ENCODE measurements around the gene NPTX1. TPM values are rescaled to one million over a fixed set of nuclear protein-coding genes. Genes with fewer than 3 reads are reported as not detected.

Gene NPTX1
- total and polyA plus RNA-seq, 2 of the 13 experiments (the other 11 are each of a cell fraction or from before 2014, with no cell fraction given) = 0.01 TPM; not detected in 1

DNA sequence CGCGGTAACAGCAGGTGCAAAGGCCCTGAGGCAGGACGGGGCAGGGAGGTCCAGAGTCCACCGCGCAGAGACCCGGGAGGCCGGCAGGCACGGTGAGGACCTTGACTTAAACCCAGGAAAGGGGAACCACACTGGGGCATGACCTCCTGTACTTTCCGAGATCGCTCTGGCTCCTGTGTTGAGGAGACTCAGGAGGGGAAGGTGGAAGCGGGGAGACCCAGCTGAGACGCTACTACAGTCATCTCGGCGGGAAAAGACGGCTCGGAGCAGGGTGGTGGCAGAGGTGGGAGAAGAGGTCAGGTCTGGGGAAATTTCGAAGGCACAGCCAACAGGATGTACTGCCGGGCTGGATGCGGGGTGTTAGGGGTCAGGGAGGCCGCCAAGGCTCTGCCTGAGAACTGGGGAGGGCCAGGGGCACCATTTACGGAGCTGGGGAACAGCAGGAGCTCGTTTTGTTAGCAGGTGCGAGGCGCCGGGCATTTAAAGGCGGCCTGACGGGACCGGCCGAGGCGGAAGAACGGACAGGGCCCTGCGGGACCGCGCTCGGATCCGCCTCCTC is 22.3 kb downstream of the NPTX1 start (continued):
- TF ChIP-seq, protein P1, sequence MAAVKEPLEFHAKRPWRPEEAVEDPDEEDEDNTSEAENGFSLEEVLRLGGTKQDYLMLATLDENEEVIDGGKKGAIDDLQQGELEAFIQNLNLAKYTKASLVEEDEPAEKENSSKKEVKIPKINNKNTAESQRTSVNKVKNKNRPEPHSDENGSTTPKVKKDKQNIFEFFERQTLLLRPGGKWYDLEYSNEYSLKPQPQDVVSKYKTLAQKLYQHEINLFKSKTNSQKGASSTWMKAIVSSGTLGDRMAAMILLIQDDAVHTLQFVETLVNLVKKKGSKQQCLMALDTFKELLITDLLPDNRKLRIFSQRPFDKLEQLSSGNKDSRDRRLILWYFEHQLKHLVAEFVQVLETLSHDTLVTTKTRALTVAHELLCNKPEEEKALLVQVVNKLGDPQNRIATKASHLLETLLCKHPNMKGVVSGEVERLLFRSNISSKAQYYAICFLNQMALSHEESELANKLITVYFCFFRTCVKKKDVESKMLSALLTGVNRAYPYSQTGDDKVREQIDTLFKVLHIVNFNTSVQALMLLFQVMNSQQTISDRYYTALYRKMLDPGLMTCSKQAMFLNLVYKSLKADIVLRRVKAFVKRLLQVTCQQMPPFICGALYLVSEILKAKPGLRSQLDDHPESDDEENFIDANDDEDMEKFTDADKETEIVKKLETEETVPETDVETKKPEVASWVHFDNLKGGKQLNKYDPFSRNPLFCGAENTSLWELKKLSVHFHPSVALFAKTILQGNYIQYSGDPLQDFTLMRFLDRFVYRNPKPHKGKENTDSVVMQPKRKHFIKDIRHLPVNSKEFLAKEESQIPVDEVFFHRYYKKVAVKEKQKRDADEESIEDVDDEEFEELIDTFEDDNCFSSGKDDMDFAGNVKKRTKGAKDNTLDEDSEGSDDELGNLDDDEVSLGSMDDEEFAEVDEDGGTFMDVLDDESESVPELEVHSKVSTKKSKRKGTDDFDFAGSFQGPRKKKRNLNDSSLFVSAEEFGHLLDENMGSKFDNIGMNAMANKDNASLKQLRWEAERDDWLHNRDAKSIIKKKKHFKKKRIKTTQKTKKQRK (IDR thresholded peaks at IDR 0.05; ENCODE audit: low read length) = no peak
- TF ChIP-seq, protein P2, sequence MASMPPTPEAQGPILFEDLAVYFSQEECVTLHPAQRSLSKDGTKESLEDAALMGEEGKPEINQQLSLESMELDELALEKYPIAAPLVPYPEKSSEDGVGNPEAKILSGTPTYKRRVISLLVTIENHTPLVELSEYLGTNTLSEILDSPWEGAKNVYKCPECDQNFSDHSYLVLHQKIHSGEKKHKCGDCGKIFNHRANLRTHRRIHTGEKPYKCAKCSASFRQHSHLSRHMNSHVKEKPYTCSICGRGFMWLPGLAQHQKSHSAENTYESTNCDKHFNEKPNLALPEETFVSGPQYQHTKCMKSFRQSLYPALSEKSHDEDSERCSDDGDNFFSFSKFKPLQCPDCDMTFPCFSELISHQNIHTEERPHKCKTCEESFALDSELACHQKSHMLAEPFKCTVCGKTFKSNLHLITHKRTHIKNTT (CRISPR knock-in tag; IDR thresholded peaks at IDR 0.05) = no peak
- TF ChIP-seq, protein P3, sequence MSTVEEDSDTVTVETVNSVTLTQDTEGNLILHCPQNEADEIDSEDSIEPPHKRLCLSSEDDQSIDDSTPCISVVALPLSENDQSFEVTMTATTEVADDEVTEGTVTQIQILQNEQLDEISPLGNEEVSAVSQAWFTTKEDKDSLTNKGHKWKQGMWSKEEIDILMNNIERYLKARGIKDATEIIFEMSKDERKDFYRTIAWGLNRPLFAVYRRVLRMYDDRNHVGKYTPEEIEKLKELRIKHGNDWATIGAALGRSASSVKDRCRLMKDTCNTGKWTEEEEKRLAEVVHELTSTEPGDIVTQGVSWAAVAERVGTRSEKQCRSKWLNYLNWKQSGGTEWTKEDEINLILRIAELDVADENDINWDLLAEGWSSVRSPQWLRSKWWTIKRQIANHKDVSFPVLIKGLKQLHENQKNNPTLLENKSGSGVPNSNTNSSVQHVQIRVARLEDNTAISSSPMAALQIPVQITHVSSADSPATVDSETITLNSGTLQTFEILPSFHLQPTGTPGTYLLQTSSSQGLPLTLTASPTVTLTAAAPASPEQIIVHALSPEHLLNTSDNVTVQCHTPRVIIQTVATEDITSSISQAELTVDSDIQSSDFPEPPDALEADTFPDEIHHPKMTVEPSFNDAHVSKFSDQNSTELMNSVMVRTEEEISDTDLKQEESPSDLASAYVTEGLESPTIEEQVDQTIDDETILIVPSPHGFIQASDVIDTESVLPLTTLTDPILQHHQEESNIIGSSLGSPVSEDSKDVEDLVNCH (CRISPR knock-in tag; IDR thresholded peaks at IDR 0.05) = 0 out of 2 replicates have a peak, but pooled peaks have one; percentile 68
- TF ChIP-seq ERF (CRISPR knock-in tag; IDR thresholded peaks at IDR 0.05) (no peak; the same call in 1 of the 2 replicates), ZNF792 (CRISPR knock-in tag; IDR thresholded peaks at IDR 0.05) (no peak), LCORL (IDR thresholded peaks at IDR 0.05) (no peak), LCORL (CRISPR knock-in tag; IDR thresholded peaks at IDR 0.05) (no peak; the same call in 1 of the 2 replicates)
- TF ChIP-seq, protein P4, sequence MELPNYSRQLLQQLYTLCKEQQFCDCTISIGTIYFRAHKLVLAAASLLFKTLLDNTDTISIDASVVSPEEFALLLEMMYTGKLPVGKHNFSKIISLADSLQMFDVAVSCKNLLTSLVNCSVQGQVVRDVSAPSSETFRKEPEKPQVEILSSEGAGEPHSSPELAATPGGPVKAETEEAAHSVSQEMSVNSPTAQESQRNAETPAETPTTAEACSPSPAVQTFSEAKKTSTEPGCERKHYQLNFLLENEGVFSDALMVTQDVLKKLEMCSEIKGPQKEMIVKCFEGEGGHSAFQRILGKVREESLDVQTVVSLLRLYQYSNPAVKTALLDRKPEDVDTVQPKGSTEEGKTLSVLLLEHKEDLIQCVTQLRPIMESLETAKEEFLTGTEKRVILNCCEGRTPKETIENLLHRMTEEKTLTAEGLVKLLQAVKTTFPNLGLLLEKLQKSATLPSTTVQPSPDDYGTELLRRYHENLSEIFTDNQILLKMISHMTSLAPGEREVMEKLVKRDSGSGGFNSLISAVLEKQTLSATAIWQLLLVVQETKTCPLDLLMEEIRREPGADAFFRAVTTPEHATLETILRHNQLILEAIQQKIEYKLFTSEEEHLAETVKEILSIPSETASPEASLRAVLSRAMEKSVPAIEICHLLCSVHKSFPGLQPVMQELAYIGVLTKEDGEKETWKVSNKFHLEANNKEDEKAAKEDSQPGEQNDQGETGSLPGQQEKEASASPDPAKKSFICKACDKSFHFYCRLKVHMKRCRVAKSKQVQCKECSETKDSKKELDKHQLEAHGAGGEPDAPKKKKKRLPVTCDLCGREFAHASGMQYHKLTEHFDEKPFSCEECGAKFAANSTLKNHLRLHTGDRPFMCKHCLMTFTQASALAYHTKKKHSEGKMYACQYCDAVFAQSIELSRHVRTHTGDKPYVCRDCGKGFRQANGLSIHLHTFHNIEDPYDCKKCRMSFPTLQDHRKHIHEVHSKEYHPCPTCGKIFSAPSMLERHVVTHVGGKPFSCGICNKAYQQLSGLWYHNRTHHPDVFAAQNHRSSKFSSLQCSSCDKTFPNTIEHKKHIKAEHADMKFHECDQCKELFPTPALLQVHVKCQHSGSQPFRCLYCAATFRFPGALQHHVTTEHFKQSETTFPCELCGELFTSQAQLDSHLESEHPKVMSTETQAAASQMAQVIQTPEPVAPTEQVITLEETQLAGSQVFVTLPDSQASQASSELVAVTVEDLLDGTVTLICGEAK (IDR thresholded peaks at IDR 0.05) = no peak
- TF ChIP-seq, protein P4 (CRISPR knock-in tag; IDR thresholded peaks at IDR 0.05) = no peak
- TF ChIP-seq, protein P5, sequence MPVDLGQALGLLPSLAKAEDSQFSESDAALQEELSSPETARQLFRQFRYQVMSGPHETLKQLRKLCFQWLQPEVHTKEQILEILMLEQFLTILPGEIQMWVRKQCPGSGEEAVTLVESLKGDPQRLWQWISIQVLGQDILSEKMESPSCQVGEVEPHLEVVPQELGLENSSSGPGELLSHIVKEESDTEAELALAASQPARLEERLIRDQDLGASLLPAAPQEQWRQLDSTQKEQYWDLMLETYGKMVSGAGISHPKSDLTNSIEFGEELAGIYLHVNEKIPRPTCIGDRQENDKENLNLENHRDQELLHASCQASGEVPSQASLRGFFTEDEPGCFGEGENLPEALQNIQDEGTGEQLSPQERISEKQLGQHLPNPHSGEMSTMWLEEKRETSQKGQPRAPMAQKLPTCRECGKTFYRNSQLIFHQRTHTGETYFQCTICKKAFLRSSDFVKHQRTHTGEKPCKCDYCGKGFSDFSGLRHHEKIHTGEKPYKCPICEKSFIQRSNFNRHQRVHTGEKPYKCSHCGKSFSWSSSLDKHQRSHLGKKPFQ (CRISPR knock-in tag; IDR thresholded peaks at IDR 0.05; ENCODE audit: insufficient replicate concordance) = no peak
